NCI-H774 (cell line): ENCODE results near the gene ARNT2.
"Not testable (repeated sequence)": the region's sequence is repeated elsewhere in the genome, so short reads cannot be mapped to it uniquely, and the experiment has no call there.

Experiments
- DNase-seq: peaks from one replicate; lab custom pipeline; 2025; lab: John Stamatoyannopoulos, UW

The ARNT2 gene

DNA sequence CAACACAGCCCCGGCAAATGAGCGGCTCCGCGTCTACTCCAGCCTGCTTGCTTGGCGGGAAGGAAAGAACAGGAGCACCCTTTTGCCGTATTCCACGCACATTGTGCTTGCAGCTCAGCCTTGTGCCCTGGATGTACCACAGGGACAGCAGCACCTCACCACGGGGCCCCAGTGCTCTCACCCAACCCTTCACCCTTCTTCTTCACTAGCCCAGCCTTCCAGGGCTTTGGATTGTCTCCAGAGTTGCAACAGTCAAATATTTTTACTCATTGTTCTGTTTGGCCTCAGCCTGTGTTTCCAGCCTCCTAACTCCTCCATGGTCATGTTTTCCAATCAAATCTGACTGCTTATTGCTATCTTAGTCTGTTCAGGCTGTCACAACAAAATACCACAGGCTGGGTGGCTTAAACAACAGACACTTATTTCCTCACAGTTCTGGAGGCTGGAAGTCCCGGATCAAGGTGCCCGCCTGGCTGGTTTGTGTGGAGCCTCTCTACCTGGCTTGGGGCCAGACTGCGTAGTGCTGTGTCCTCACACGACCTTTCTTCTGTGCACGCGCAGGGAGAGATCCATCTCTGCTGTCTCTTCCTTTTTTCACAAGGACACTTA lies 211.7 kb downstream of the ARNT2 start:
- peak; percentile 77 for DNase-seq

DNA sequence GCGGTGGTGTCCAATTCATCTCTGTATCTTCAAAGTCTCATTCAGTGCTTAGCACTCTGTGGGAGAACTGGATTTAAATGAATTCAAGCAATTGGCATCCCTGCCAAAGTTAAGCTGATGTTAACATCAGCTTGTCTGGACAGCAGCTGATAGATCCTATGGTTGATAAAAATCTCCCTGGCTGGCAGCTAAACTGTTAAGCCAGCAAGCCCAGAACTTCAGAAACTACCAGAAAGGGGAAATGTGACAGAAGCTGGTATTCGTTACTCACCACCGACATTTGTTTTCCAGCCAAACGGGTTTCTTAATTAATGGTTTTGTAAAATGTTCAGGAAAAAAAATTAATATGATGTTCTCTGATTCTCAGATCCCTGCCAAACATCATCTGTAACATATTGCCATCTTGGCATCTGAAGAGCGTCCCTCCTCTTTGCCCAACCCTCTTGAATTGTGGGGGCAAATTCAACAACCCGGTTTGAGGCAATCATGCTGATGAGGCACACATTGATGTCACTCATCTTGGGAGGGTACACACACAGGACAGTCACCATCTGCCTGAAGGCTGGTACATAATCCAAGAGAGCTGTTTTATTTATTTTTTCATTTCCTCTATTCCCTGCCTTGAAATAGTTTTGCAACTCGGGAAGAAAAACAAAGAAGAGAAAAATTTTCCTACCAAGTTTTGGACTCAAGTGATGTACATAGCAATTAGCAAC lies 214.7 kb downstream of the ARNT2 start:
- DNase-seq: no peak

DNA sequence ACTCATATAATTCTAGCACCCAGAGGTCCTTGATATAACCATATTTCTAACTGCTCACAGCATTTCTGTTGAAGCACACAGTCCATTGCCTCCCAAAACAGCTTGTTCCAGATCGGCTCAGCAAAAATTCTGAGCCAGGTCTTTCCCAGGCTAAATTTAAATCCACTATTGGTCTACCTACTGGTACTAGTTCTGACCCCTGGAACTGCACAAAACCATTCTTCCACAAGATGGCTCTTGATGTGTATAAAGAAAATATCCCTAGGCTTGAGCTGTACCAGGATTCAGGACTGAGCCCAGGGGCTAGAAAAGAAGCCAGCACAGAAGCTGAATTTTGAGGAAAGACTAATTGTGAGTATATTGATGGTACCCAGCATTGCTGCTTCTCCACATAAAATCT lies 215.5 kb downstream of the ARNT2 start:
- DNase-seq: no peak

DNA sequence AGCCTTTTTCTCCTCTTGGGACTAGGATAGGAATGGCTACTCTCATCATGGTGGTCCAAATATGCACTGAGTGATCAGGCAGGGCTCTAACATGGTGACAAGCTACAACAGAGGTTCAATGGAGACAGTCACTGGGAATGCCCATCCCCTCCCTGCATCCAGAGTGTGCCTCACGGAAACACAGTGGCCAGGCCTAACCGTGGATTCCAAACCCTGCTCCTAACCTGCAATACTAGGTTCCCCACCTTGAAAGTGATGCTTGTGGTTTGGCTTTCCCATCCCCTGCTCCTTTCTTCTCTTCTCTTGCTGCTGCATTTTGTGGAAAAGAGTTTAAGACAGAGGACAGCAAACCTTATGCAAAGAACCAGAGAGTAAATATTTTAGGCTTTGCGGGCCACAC lies 216.0 kb downstream of the ARNT2 start:
- DNase-seq: no peak

DNA sequence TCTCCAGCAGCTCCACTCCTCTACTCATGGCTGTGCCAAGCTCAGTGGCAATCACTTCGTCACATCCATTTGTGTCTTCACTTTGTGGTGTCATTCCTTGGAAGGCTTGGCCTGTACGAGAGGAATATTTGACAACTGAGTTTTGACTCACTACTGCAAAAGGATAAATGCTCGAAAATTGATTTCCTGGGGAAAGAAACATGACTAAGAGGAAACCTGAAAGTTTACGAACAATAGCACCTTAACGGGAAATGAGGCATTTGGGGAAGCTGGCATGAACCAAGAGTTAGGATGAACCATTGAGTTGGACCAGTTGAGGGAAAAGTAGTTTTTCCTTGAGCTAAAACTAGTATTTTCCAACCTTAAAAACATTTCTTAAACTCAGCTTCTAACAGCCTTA lies 216.7 kb downstream of the ARNT2 start:
- DNase-seq: no peak

DNA sequence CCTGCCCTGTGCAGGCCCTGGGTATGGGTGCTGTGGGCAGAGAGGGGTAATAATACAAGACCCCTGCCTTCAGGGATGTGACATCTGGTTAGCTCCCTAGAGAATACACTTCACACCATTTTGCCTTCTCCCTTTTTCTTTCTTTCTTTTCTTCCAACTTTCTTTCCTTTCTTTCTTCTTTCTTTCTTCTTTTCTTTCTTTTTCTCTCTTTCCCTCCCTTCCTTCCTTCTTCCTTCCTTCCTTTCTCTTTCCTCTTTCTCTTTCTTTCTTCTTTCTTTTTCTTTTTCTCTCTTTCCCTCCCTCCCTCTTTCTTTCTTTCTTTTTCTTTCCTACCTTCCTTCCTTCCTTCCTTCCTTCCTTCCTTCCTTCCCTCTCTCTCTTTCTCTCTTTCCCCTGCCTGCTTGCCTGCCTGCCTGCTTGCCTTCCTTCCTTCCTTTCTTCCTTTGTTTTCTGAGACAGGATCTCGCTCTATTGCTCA lies 222.5 kb downstream of the ARNT2 start:
- DNase-seq: no peak

DNA sequence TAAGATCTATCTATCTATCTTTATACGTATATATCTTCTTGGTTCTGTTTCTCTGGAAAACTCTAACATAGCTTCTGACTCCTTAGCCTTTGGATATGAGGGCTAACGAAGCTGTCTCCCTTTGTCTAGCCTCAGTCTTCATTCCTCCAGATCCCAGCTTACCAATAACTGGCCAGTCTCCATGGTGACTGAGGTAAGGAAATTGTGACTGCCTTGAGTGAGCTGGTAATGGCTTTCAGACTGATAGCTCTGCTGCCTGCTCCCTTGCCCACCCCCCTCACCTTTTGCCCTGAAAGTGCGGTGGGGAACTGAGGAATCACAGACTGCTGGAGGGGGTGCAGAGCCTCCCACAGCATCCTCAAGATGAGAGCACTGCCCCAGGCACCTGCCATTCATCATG lies 225.2 kb downstream of the ARNT2 start:
- no peak for DNase-seq

DNA sequence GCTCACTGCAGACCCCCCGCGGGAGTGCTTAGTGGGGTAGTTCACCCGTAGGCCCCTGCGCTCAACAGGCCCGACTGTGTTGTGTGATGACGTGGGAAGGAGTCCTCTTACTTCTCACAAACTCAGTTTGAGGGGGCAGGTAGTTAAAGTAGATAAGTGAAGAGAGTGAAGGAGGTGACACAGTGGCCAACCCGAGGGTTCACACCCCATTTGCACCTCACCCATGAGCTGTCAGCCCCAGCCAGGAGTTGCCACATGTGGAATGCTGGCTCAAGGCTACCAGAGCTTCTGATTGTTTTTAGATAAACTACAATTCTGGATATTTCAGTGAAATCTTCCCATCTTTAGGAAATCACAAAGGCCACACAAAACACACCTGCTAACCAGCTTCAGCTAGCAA lies 226.8 kb downstream of the ARNT2 start:
- no peak for DNase-seq

DNA sequence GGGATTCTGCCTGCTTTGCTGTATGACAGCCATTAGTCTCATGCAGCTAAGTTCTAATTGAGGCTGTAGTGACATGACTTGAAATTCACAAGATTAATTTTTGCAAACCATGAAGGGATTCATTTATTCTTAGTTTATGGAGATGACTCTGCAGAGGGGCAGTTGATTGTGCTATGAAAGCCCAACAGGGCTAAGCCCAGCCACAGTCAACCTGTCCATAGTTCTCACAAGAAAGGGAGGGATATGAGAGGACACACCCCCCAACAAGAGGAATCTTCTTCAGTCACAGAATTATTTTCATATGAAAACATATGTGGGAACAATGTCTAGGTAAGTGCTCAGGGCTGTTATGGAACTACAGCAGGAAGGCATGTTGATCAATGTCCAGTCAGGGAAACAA lies 229.0 kb downstream of the ARNT2 start:
- DNase-seq: no peak

DNA sequence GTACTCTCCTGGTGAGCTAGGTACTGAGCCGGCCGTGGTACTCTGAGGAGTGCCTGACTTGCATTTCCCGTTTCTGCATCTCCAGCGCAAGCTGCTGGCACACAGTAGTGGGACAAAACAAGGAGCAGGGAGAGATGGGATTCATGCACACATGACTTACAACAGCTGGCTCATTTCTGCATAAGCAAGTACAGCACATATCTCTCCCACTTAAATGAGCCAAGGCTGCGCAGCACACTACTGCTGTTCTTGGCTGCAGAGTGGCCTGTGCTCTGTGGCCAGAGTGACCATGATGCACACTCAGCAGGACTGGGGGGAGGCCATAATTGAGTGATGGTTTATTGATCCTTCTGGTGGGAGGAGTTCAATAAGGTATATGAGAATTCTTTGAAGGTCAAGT lies 231.8 kb downstream of the ARNT2 start:
- no peak for DNase-seq

DNA sequence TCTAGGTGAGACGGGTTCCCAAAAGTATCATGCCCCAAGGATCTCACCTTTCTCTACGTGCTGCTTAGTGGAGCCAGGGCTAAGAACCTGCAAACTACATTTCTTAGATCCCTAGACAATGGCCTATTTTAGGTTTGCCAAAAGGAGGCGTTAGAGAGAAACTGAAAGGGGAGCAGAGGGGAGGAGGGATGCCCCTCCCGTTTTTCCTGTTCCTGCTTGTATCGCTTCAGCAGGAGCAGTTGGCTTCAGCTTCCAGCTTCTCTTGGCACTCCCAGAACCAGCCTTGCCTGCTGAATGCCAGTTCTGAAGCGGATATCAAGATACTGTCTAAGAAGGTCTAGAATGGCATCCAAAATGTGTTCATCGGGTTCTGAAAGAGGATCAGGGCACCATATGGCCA lies 232.5 kb downstream of the ARNT2 start:
- DNase-seq: no peak

DNA sequence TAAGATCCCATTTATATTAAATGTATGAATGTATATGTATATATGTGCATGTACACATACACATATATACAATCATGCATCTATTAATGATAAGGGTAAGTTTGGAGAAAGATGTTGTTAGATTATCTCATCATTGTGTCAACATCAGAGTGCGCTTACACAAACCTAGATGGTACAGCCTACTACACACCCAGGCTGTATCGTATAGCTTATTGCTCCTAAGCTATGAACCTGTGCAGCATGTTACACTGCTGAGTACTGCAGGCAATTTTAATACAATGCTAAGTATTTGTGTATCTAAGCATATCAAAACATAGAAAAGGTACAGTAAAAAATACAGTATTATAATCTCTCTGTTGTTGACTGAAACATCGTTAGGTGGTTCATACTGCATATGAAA lies 233.6 kb downstream of the ARNT2 start:
- no peak for DNase-seq

DNA sequence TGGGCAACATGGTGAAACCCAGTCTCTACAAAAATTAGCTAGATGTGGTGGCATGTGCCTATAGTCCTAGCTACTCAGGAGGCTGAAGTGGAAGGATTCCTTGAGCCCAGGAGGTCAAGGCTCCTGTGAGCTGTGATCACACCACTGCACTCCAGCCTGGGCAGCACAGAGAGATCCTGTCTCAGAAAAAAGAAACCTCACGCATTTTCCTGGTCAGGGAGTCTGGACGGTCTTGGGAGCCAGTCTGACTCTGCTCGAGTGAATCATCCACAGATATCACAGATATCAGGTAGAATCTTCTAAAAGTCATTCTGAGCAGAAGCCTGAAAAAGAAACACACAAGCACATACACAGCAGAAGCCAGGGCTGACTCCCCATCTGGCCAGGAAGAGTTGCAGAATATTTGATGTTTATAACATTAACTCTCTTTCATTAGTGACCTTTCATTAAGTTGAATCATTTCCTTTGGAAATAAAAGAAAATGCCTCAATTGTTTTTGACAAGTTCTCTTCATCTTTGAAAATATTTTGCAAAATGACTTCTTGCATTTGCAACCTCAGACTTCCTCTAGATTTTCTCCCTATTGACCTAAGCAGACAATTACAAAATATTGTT lies 234.5 kb downstream of the ARNT2 start:
- no peak for DNase-seq

DNA sequence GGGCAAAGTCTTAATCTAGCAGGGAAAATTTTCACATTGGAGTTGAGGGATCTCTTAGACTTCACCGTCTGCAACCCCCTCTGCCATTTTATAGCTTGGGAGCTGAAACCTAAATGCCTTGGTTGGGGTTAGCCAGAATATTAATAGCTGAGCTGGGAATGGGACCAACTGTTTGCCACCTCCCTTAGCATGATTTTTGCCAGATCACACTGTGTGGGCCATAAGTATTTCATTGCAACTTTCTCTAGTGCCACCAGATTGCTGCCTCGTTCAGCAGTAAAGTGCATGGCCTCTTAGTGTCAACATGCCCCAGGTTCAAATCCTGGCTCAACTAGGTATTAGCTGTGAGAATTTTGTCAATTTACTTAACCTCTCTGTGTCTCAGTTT lies 235.0 kb downstream of the ARNT2 start:
- DNase-seq: no peak

DNA sequence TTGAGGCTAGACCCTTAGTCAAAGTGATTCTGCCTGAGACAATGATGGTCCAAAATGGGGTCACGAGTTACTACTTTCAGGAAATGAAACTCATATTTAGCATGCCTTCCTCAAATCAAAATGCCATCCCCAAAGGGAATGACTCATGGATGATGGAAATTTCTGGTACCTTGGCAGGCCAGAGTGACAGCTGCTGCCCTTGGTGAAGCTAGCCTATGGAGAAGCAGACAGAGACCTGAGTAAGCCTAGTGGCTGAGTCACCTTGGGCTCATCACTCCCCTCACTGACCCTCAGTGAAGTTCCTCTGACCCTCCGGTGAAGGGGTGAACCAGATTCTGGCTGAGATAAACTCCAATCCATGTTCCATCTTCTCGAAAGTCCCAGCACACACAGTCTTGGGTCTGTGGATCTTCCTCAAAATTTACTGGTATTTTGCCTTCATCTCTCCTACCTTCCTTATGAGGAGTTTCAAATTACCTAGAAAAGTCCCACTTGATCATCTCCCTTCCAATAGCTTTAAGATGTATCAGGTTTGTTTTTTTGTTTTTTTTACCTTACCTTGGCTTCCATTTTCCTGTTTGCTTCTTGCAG lies 236.4 kb downstream of the ARNT2 start:
- DNase-seq: no peak

DNA sequence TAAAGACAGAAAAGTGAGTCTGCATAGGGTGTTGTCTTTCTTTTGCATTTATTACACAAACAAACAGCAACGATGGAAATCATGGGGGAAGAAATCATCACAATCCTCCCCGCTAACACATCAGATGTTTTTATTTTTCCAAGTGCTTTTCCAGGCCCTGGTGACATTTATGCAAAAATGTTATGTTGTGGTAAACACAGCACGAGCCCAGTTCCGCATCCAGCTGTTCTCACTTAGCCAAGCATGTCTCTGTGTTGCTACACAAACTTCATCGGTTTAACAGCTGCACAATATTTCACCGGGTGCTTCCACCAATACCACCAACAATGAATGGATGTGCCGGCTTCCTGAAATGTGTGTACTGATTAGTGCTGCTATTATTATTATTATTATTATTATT lies 237.2 kb downstream of the ARNT2 start:
- DNase-seq: no peak

DNA sequence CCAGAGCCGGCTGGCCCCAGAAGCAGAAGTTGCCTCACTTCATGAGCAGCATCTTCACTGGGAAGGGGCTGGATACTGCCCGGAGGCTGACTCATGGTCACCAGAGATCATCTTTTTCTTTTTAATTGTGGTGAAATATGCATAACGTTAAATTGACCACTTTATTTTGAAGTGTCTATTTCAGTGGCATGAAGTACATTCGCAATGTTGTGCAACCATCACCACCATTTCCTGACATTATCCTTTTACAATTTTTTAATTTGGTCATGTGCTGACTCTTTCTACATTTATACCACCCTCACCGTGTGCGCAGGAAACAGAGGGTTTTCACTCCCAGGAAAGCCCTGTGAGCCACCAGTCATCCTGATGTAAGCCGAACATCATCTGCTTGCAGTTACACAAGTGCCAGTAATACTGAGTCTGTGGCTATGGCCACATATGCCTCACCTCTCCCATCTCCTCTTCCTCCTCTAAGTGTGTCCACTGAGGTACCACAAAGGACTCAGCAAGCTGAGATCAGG lies 239.3 kb downstream of the ARNT2 start:
- DNase-seq: no peak

DNA sequence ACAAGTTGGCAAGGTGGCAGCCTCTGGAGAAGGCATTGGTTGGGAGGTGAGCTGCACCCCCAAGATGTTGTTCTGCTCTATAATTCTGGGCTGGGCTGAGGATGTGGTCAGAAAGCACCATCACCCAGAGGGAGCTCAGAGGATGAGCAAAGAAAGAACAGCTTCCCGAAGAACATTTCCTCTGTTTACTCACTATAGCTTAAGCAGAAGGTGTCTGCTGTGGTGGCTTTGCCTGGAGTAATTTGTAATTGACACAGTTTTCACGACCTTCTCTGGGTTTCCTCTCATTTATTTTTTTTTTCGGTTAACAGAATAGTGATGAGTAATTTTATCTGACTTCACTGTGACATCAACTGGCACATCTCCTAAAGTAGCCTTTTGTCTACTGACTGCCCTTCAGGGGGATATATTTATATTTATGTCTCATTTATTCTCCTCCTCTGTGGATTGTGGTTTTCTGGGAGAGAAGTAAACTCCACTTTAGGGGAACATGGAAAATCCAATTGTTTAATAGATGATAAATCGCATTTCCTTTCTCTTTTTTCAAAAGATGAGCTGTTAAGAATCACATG lies 241.4 kb downstream of the ARNT2 start:
- no peak for DNase-seq

DNA sequence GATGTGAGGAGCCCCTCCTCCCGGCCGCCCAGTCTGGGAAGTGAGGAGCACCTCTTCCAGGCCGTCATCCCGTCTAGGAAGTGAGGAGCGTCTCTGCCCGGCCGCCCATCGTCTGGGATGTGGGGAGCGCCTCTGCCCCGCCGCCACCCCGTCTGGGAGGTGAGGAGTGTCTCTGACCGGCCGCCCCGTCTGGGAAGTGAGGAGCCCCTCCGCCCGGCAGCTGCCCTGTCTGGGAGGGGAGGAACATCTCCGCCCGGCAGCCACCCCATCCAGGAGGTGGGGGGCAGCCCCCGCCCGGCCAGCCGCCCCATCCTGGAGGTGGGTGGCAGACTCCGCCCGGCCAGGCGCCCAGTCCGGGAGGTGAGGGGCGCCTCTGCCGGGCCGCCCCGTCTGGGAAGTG lies 243.2 kb downstream of the ARNT2 start:
- not testable (repeated sequence) for DNase-seq
